ENCODE data around the gene SLX9. TPM values are rescaled to one million over a fixed set of nuclear protein-coding genes. Genes with fewer than 3 reads are reported as not detected.

The SLX9 gene
- total RNA-seq, 2 experiments from 2014 or later, result 18.6 to 61.6 TPM

- Histone ChIP-seq H3K9me3 (ENCODE audit: low read length) (no peaks in the 10 kb centered on the region), H4K20me1 (ENCODE audit: insufficient read depth, low read length) (no peaks in the 10 kb centered on the region), H3K27ac (ENCODE audit: low read depth, low read length, poor library complexity, severe bottlenecking) (no peak overlapping the region), H3K9me2 (ENCODE audit: insufficient read depth, low read length) (no peaks in the 10 kb centered on the region), H3K79me2 (ENCODE audit: insufficient read depth, low read depth, low read length) (no peaks in the 10 kb centered on the region), H3K4me1 (ENCODE audit: insufficient read depth, low read length, poor library complexity, severe bottlenecking) (no peaks in the 10 kb centered on the region), H3K4me2 (ENCODE audit: low read length) (no peak overlapping the region), H2AFZ (ENCODE audit: low read length) (no peak overlapping the region), H3K4me3 (ENCODE audit: low read depth, low read length, poor library complexity, severe bottlenecking) (no peak overlapping the region), H3K36me3 (ENCODE audit: insufficient read depth, low read length) (no peaks in the 10 kb centered on the region)
- DNase-seq (ENCODE audit: low spot score), result no peak
- TF ChIP-seq CTCF (conservative IDR thresholded peaks at IDR 0.05; ENCODE audit: low read length), result no peak
- TF ChIP-seq EZH2phosphoT487 (IDR thresholded peaks at IDR 0.05; ENCODE audit: borderline replicate concordance, low read depth, low read length), result no peak
- POLR2A ChIA-PET, result no interaction called here
- CTCF ChIA-PET (ENCODE audit: unreplicated experiment), result no interaction called here
- BruUV-seq (replicated peaks), result no TSS peak
- intact Hi-C loops (cut with micrococcal nuclease; ENCODE audit: unreplicated experiment), result no loop called here
These were observed 71.0 kb downstream of the SLX9 start for GRCh38 chr21:45010860-45011259.

- Histone ChIP-seq H3K36me3 (ENCODE audit: insufficient read depth, low read length) (no peaks in the 10 kb centered on the region), H4K20me1 (ENCODE audit: insufficient read depth, low read length) (no peaks in the 10 kb centered on the region), H3K4me2 (ENCODE audit: low read length) (no peak overlapping the region), H2AFZ (ENCODE audit: low read length) (no peak overlapping the region), H3K9me3 (ENCODE audit: low read length) (no peaks in the 10 kb centered on the region), H3K79me2 (ENCODE audit: insufficient read depth, low read depth, low read length) (no peaks in the 10 kb centered on the region), H3K9me2 (ENCODE audit: insufficient read depth, low read length) (no peaks in the 10 kb centered on the region), H3K4me3 (ENCODE audit: low read depth, low read length, poor library complexity, severe bottlenecking) (no peak overlapping the region), H3K27ac (ENCODE audit: low read depth, low read length, poor library complexity, severe bottlenecking) (no peak overlapping the region), H3K4me1 (ENCODE audit: insufficient read depth, low read length, poor library complexity, severe bottlenecking) (no peaks in the 10 kb centered on the region)
- POLR2A ChIA-PET, result no interaction called here
- TF ChIP-seq CTCF (conservative IDR thresholded peaks at IDR 0.05; ENCODE audit: low read length) (no peak), EZH2phosphoT487 (IDR thresholded peaks at IDR 0.05; ENCODE audit: borderline replicate concordance, low read depth, low read length) (no peak)
- CTCF ChIA-PET (ENCODE audit: unreplicated experiment), result no interaction called here
- no TSS peak for BruUV-seq (replicated peaks)
- intact Hi-C loops (cut with micrococcal nuclease; ENCODE audit: unreplicated experiment), result no loop called here
- DNase-seq (ENCODE audit: low spot score), result no peak
These were observed 71.6 kb downstream of the SLX9 start for GRCh38 chr21:45011426-45011825.

- ChIA-PET CTCF (ENCODE audit: unreplicated experiment) (no interaction called here), POLR2A (interaction anchor here (0.5 kb wide), 1 partner anchor 421 kb away, joined by 4 read pairs; no protein-coding TSS in a partner anchor)
- no peak overlapping the region for H3K4me2 ChIP-seq (ENCODE audit: low read length)
- no peak overlapping the region for H3K27ac ChIP-seq (ENCODE audit: low read depth, low read length, poor library complexity, severe bottlenecking)
- no peaks in the 10 kb centered on the region for H3K79me2 ChIP-seq (ENCODE audit: insufficient read depth, low read depth, low read length)
- BruUV-seq (replicated peaks), result no TSS peak
- no peaks in the 10 kb centered on the region for H3K9me3 ChIP-seq (ENCODE audit: low read length)
- intact Hi-C loops (cut with micrococcal nuclease; ENCODE audit: unreplicated experiment), result no loop called here
- no peaks in the 10 kb centered on the region for H3K4me1 ChIP-seq (ENCODE audit: insufficient read depth, low read length, poor library complexity, severe bottlenecking)
- H4K20me1 ChIP-seq (ENCODE audit: insufficient read depth, low read length), result no peaks in the 10 kb centered on the region
- H3K9me2 ChIP-seq (ENCODE audit: insufficient read depth, low read length), result no peaks in the 10 kb centered on the region
- no peak overlapping the region for H3K4me3 ChIP-seq (ENCODE audit: low read depth, low read length, poor library complexity, severe bottlenecking)
- H2AFZ ChIP-seq (ENCODE audit: low read length), result no peak overlapping the region
- TF ChIP-seq EZH2phosphoT487 (IDR thresholded peaks at IDR 0.05; ENCODE audit: borderline replicate concordance, low read depth, low read length) (no peak), CTCF (conservative IDR thresholded peaks at IDR 0.05; ENCODE audit: low read length) (no peak)
- DNase-seq (ENCODE audit: low spot score), result no peak
- H3K36me3 ChIP-seq (ENCODE audit: insufficient read depth, low read length), result no peaks in the 10 kb centered on the region
These were observed 72.3 kb downstream of the SLX9 start for GRCh38 chr21:45011911-45012661.
